Type B pancreatic cell (in vitro differentiated cells): ENCODE results near the gene MARCHF4. TPM values are rescaled to one million over a fixed set of nuclear protein-coding genes. Genes with fewer than 3 reads are reported as not detected.

ENCODE experiments used
- DNase-seq: peaks from one replicate; pipeline ENCODE4 v3.0.0; 2021; ENCODE audit warnings: mixed read lengths; ENCODE audit not compliant: unreplicated experiment; ENCODE audit errors: extremely low spot score
- H3K27ac Mint-ChIP-seq: 2 replicates; pipeline ENCODE4 v1.8.0; 2021; ENCODE audit warnings: mild to moderate bottlenecking, mixed read lengths
- H3K27me3 Mint-ChIP-seq: 2 replicates; pipeline ENCODE4 v1.8.0; 2021; ENCODE audit warnings: mixed read lengths
- H3K36me3 Mint-ChIP-seq: 2 replicates; pipeline ENCODE4 v1.8.0; 2021; ENCODE audit warnings: mixed read lengths
- H3K4me1 Mint-ChIP-seq: one replicate; pipeline ENCODE4 v1.8.0; 2021; ENCODE audit warnings: mixed read lengths; ENCODE audit not compliant: unreplicated experiment
- H3K4me3 Mint-ChIP-seq: 2 replicates; pipeline ENCODE4 v1.8.0; 2021; ENCODE audit warnings: mild to moderate bottlenecking, mixed read lengths
- H3K9me3 Mint-ChIP-seq: 2 replicates; pipeline ENCODE4 v1.8.0; 2021; ENCODE audit warnings: mixed read lengths
- CTCF ChIP-seq: fragments of 200-600 bp; sonication (generic); conservative IDR thresholded peaks from 2 replicates; pipeline ENCODE4 v1.5.0; 2021; ENCODE audit warnings: antibody characterized with exemption, mild to moderate bottlenecking
- total RNA-seq: library from RNA; stranded (reverse); gene quantifications from 2 replicates; pipeline ENCODE4 v1.2.1, GENCODE V29; 2021; ENCODE audit warnings: low replicate concordance

The MARCHF4 gene
- total RNA-seq, 1 donor from 2014 or later = 1.1 TPM

DNA sequence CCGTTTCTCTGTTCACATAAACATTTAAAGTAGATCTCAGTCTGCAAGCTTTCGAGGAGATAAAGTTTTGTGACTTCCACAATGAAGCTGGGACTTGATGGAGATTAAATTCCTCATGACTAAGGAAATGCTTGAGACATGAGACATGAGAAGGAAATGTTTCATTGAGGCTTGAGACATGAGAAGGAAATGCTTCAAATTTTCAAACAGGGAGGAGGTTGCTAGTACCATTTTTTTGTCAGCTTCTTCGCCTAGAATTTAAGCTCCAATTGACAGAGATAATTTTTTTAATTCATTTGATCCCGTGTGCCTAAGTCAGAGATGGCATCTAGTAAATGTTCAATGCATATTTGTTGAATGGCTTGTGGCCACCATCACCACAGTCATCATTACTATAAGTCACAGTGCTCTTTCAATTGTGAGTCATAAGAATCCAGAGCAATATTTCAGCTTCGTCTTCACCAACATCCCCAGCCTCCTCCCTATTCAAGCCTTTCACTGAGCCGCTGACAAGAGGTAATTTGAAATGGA lies 543 bp upstream of the MARCHF4 start:
- Mint-ChIP-seq H3K36me3 (no peaks in the 10 kb centered on the region), H3K4me1 (no peaks in the 10 kb centered on the region), H3K27ac (no peak overlapping the region), H3K9me3 (no peaks in the 10 kb centered on the region), H3K4me3 (peak overlapping the region; percentile 81), H3K27me3 (peaks cover 76% of the 10 kb centered on the region)
- no peak for DNase-seq
- TF ChIP-seq CTCF = no peak

- Mint-ChIP-seq H3K27me3 (peaks cover 85% of the 10 kb centered on the region), H3K36me3 (no peaks in the 10 kb centered on the region)
- no peak for DNase-seq
Observed at GRCh38 chr2:216370961-216371712, 1.1 kb downstream of the MARCHF4 start.

GRCh38 chr2:216369821-216370220 lies 2.5 kb downstream of the MARCHF4 start:
- H3K4me3 Mint-ChIP-seq = no peak overlapping the region
- H3K9me3 Mint-ChIP-seq = no peaks in the 10 kb centered on the region
- H3K27ac Mint-ChIP-seq = no peak overlapping the region
- TF ChIP-seq CTCF = no peak
- H3K4me1 Mint-ChIP-seq = no peaks in the 10 kb centered on the region
- no peaks in the 10 kb centered on the region for H3K36me3 Mint-ChIP-seq
- no peak for DNase-seq
- peaks cover 87% of the 10 kb centered on the region for H3K27me3 Mint-ChIP-seq

More at GRCh38 chr2:216370961-216371712, 1.1 kb downstream of the MARCHF4 start:
- no peaks in the 10 kb centered on the region for H3K9me3 Mint-ChIP-seq
- no peak for TF ChIP-seq CTCF
- H3K27ac Mint-ChIP-seq = no peak overlapping the region
- no peaks in the 10 kb centered on the region for H3K4me1 Mint-ChIP-seq
- peak overlapping the region; percentile 73 for H3K4me3 Mint-ChIP-seq

DNA sequence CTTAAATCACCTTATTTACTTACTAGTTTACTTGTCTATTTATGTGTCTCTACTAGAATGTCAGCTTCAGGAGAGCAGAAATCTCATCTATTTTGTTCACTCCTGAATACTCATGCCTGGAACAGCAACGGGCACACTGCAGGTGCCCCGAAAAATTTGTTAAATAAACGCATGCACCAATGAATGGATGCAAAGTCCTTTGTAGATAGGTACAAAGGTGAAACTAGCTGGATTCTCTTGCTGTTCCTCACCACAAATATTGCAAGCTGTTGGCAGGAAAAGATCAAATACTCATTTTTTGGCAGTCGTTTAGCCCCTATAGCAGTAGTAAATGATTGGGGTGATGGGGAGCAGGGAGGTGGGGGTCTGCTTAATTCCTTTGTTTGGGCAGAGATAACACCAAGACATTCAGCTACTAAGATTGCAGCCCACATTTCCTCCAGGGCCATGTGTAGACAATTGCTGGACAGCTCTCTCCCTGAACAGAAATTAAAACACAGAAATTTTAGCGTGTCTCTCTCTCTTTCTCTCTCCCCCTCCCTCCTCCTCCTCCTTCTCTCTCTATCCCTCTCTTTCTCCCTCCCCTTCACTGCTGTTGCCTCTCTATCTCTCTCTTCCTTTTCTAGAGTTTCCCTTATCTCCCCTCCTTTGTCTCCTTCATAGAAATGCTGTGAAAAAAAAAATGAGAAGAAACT lies 5.4 kb downstream of the MARCHF4 start:
- peaks cover 92% of the 10 kb centered on the region for H3K27me3 Mint-ChIP-seq

GRCh38 chr2:216365518-216365917 lies 6.8 kb downstream of the MARCHF4 start:
- Mint-ChIP-seq H3K9me3 (no peaks in the 10 kb centered on the region), H3K4me3 (no peak overlapping the region), H3K27ac (no peak overlapping the region), H3K4me1 (no peaks in the 10 kb centered on the region), H3K36me3 (no peaks in the 10 kb centered on the region), H3K27me3 (peaks cover 98% of the 10 kb centered on the region)
- no peak for TF ChIP-seq CTCF
- no peak for DNase-seq

More for the DNA sequence above, 5.4 kb downstream of the MARCHF4 start:
- no peaks in the 10 kb centered on the region for H3K4me1 Mint-ChIP-seq
- DNase-seq = no peak
- H3K4me3 Mint-ChIP-seq = no peak overlapping the region
- no peaks in the 10 kb centered on the region for H3K9me3 Mint-ChIP-seq
- H3K36me3 Mint-ChIP-seq = no peaks in the 10 kb centered on the region
- TF ChIP-seq CTCF = no peak
- no peak overlapping the region for H3K27ac Mint-ChIP-seq
